Spleen (tissue), 11 donors: ENCODE data around the gene USH2A. TPM values are rescaled to one million over a fixed set of nuclear protein-coding genes. Genes with fewer than 3 reads are reported as not detected.

Source experiments
- DNase-seq: peaks from one replicate; pipeline ENCODE4 v3.0.0-alpha.2; 2020
- H3K27ac ChIP-seq, 8 donors: fragments of 200-600 bp; sonication (generic) in 7 of 8; 1 replicate in 4 of 8; 2 replicates in 4 of 8; pipeline versions ENCODE4 v1.5.0 to v1.8.0; 2016 to 2021; ENCODE audit warnings: inconsistent platforms in 4 of 8, mild to moderate bottlenecking in 4 of 8, moderate library complexity in 1 of 8
- H3K27me3 ChIP-seq, 7 donors: fragments of 200-600 bp; sonication (generic) in 6 of 7; replicated peaks in 1 of 7; 1 replicate in 4 of 7; 2 replicates in 3 of 7; pipeline versions ENCODE4 v1.5.0 to v1.8.0; 2016 to 2021; ENCODE audit warnings: inconsistent platforms in 3 of 7, mild to moderate bottlenecking in 1 of 7
- H3K36me3 ChIP-seq, 6 donors: fragments of 200-600 bp; sonication (generic) in 5 of 6; 1 replicate in 4 of 6; 2 replicates in 2 of 6; pipeline versions ENCODE4 v1.5.0 to v1.8.0; 2016 to 2021; ENCODE audit warnings: inconsistent platforms in 2 of 6
- H3K4me1 ChIP-seq, 6 donors: fragments of 200-600 bp; sonication (generic) in 5 of 6; 1 replicate in 3 of 6; 2 replicates in 3 of 6; pipeline versions ENCODE4 v1.5.0 to v1.8.0; 2016 to 2021; ENCODE audit warnings: inconsistent platforms in 3 of 6
- H3K4me3 ChIP-seq, 8 donors: fragments of 200-600 bp; sonication (generic) in 7 of 8; 1 replicate in 4 of 8; 2 replicates in 4 of 8; pipeline versions ENCODE4 v1.5.0 to v1.8.0; 2016 to 2021; ENCODE audit warnings: inconsistent platforms in 4 of 8, mild to moderate bottlenecking in 4 of 8, moderate library complexity in 2 of 8
- H3K9me3 ChIP-seq, 8 donors: fragments of 200-600 bp; sonication (generic) in 7 of 8; 1 replicate in 4 of 8; 2 replicates in 4 of 8; pipeline versions ENCODE4 v1.5.0 to v1.8.0; 2016 to 2021; ENCODE audit warnings: inconsistent platforms in 4 of 8
- POLR2A ChIP-seq, 3 donors: fragments of 450-650 bp; IDR thresholded peaks; one replicate each; pipeline ENCODE4 v1.5.1; 2017; ENCODE audit warnings: antibody characterized with exemption in 3 of 3, mild to moderate bottlenecking in 1 of 3
- POLR2AphosphoS5 ChIP-seq, 3 donors: sonication (generic); formaldehyde crosslinking; IDR thresholded peaks; one replicate each; pipeline ENCODE4 v1.5.1; 2017; ENCODE audit warnings: antibody characterized with exemption in 3 of 3
- WGBS, 5 donors: extraction: QIAGEN DNeasy Blood & Tissue Kit in 3 of 5; methylation state at CpG; one replicate each; pipeline versions ENCODE4 v1.1.5 to v1.1.7; 2013 to 2018; 5-methylcytosine and 5-hydroxymethylcytosine counted together
- intact Hi-C: fragments of 100-400 bp; cut with DNase I; formaldehyde crosslinking; loops from one replicate; pipeline ENCODE4 v1.15.0; 2023; ENCODE audit warnings: low total_unique reads
- polyA plus RNA-seq, 3 donors: library from polyadenylated mRNA; stranded (reverse); fragments of 200-250 nt; gene quantifications; one replicate each; pipeline ENCODE4 v1.2.1, GENCODE V29; 2013
- total RNA-seq, 7 donors: library from RNA; depleted of rRNA in 3 of 7; stranded (reverse); fragments of >200 nt in 3 of 7; fragmentation: NEBNext Ultra II Directional in 4 of 7; extraction: Animal tissue kit (Norgen Biotek cat#: 25700) in 4 of 7; gene quantifications; one replicate each; pipeline versions ENCODE4 v1.1.0 to v1.2.1, GENCODE V29; 2016 to 2021
- TF ChIP-seq, protein P1 (sequence below), 11 experiments: fragments of 200-600 bp in 7 of 11; fragments of 450-650 bp in 4 of 11; sonication (generic) in 4 of 11; IDR thresholded peaks in 8 of 11; conservative IDR thresholded peaks in 3 of 11; 1 replicate in 7 of 11; 2 replicates in 4 of 11; pipeline versions ENCODE4 v1.4.0 to v1.8.0; 2016 to 2021; ENCODE audit warnings: antibody characterized with exemption in 11 of 11, inconsistent platforms in 4 of 11, mild to moderate bottlenecking in 1 of 11
- donor health status: healthy with polysubstance abuse.
- donor health status: DM: no; HTN: no; CAD: no; lungs with moderate emphysema.
- donor health status: DM: no; HTN: no; CAD: no.
- donor health status: Bipolar disorder and iron deficiency.
- donor health status: healthy.
- donor health status: DM: no; HTN: no; CAD: no.
- donor health status: DM: yes; HTN: yes; CAD: no.

Gene USH2A
- total and polyA plus RNA-seq, 10 donors: under 0.01 TPM; not detected in 9

DNA sequence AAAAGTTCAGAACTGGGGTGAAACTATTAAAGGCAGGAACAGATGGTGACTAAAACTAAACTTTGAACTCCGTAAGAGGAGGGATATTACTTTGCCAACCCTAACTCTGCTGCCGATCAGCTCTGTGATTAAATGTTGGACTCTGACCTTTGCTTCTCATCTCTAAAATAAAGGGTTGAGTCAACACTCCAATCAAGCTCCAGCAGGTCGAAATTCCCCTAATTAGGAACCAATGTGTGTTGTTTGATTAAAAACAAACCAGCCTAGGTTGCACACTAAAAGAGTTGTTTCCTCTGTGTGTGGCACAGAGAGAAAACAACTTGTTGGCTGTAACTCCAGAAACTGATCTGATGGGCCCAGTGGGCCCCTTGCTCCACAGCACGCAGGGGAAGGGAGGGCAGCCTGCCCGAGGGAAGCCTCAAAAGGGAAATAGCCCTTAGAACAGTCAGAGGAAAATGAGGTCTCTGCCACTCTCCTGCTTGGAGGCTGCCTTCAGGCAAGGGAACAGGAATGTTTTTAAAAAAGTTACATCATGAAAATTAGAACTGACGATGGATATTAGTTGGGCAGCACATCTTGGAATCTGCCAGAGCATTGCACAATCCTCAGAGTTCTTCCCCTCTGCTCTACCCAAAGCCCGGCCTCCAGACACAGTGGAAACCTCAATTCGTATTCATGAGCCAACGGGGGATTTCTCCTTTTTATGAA, 786.8 kb downstream of the USH2A start:
- intact Hi-C loops: no loop called here
- no peak for DNase-seq
- Histone ChIP-seq H3K4me1 (no peaks in the 10 kb centered on the region), H3K4me3 (no peak overlapping the region), H3K27me3 (peaks cover 0 to 4% (median 0%) of the 10 kb centered on the region in 7 donors), H3K9me3 (no peaks in the 10 kb centered on the region), H3K27ac (no peak overlapping the region), H3K36me3 (no peaks in the 10 kb centered on the region)
- 56 to 68% (median 60%) methylated on average over 9 of the region's 9 CpGs for WGBS, 5 donors
- no peak for TF ChIP-seq POLR2A (IDR thresholded peaks at IDR 0.05)
- TF ChIP-seq POLR2AphosphoS5 (IDR thresholded peaks at IDR 0.05): no peak

DNA sequence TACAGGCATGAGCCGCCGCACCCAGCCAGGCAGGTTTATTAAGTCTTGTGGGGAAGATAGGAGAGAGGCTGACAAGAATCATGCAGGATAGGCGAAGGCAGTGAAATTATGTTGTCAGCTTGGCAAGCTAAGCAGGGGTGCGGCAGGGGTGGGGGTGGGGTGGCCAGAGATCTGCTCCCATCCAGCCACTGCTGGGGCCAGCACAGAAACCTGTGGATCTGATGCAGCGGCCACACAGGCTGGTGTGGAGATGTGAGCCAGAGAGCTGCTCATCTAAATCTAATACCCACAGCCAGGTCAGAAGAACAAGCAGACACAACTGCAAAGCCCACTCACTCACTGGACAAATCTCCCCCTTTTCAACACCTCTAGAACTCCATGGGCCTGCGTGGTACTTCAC, 787.4 kb downstream of the USH2A start:
- H3K4me1 ChIP-seq: no peaks in the 10 kb centered on the region
- no peaks in the 10 kb centered on the region for H3K9me3 ChIP-seq
- TF ChIP-seq, protein P1, sequence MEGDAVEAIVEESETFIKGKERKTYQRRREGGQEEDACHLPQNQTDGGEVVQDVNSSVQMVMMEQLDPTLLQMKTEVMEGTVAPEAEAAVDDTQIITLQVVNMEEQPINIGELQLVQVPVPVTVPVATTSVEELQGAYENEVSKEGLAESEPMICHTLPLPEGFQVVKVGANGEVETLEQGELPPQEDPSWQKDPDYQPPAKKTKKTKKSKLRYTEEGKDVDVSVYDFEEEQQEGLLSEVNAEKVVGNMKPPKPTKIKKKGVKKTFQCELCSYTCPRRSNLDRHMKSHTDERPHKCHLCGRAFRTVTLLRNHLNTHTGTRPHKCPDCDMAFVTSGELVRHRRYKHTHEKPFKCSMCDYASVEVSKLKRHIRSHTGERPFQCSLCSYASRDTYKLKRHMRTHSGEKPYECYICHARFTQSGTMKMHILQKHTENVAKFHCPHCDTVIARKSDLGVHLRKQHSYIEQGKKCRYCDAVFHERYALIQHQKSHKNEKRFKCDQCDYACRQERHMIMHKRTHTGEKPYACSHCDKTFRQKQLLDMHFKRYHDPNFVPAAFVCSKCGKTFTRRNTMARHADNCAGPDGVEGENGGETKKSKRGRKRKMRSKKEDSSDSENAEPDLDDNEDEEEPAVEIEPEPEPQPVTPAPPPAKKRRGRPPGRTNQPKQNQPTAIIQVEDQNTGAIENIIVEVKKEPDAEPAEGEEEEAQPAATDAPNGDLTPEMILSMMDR (IDR thresholded peaks at IDR 0.05 in 8 of 11, conservative IDR thresholded peaks at IDR 0.05 in 3 of 11): no peak
- TF ChIP-seq POLR2AphosphoS5 (IDR thresholded peaks at IDR 0.05): no peak
- TF ChIP-seq POLR2A (IDR thresholded peaks at IDR 0.05): no peak
- peaks cover 0 to 4% (median 0%) of the 10 kb centered on the region in 7 donors for H3K27me3 ChIP-seq
- DNase-seq: no peak
- intact Hi-C loops: no loop called here
- WGBS, 5 donors: 79 to 94% (median 89%) methylated on average over 5 to 6 of the region's 6 CpGs
- H3K36me3 ChIP-seq: no peaks in the 10 kb centered on the region
- H3K4me3 ChIP-seq: no peak overlapping the region
- H3K27ac ChIP-seq: no peak overlapping the region

DNA sequence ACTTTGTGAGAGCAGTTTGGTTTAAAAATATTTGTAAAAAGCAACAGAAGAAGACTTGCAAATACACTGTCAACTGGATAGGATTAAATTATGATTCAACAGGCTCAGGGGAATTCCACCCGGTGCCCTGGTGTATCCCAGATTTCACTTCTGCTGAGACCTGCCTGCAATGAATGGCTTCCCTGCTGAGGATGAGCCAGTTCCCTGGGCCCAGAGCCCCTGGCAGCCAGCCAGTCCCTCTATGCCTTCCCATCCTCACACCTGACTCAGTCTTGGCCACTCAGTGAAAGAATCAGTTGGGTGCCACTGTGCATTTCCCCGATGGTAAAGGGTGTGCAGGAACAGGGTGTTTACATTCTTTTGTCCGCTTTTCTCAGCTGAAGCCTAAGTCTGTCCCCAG, 791.8 kb downstream of the USH2A start:
- Histone ChIP-seq H3K36me3 (no peaks in the 10 kb centered on the region), H3K27me3 (no peaks in the 10 kb centered on the region), H3K4me1 (no peaks in the 10 kb centered on the region), H3K4me3 (no peak overlapping the region), H3K9me3 (peaks cover 0 to 6% (median 0%) of the 10 kb centered on the region in 8 donors), H3K27ac (no peak overlapping the region)
- intact Hi-C loops: no loop called here
- TF ChIP-seq POLR2AphosphoS5 (IDR thresholded peaks at IDR 0.05) (no peak), POLR2A (IDR thresholded peaks at IDR 0.05) (no peak)
- TF ChIP-seq, protein P1 (IDR thresholded peaks at IDR 0.05 in 8 of 11, conservative IDR thresholded peaks at IDR 0.05 in 3 of 11): no peak
- 68 to 83% (median 77%) methylated on average over 3 of the region's 3 CpGs for WGBS, 5 donors
- no peak for DNase-seq

DNA sequence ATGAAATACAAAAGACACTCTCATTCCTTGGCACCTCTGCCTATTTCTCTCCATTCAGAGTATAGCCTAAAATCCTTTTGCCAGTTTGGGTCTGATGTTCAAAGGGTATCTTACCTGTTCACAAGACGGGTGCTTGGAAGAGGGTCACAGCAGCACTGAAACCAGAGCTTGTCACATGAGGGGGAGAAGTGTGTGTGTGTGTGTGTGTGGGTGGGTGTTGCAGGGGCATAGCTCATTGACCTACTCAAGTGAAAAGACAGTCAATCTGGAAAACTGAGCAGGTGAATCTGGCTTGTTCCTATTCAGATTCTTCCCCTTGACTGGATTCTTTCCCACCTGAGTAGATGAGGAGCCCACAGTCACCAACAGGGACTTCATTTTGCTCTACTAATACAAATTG, 792.2 kb downstream of the USH2A start:
- TF ChIP-seq, protein P1 (IDR thresholded peaks at IDR 0.05 in 8 of 11, conservative IDR thresholded peaks at IDR 0.05 in 3 of 11): no peak
- TF ChIP-seq POLR2AphosphoS5 (IDR thresholded peaks at IDR 0.05) (no peak), POLR2A (IDR thresholded peaks at IDR 0.05) (no peak)
- no peak for DNase-seq
- Histone ChIP-seq H3K27me3 (no peaks in the 10 kb centered on the region), H3K4me1 (no peaks in the 10 kb centered on the region), H3K9me3 (peaks cover 0 to 6% (median 0%) of the 10 kb centered on the region in 8 donors), H3K36me3 (no peaks in the 10 kb centered on the region), H3K27ac (no peak overlapping the region), H3K4me3 (no peak overlapping the region)
- intact Hi-C loops: no loop called here
- WGBS, 5 donors: 70 to 88% (median 79%) methylated on average over 1 of the region's 1 CpG
